HL-60 (cell line): ENCODE results near the gene ALG1L2.
"Not testable (repeated sequence)": the region's sequence is repeated elsewhere in the genome, so short reads cannot be mapped to it uniquely, and the experiment has no call there.

ENCODE experiments used
- DNase-seq, 2 experiments: peaks; one replicate each; pipeline ENCODE4 v3.0.0-alpha.2; 2010 to 2020; ENCODE audit warnings: low read depth in 1 of 2, low spot score in 1 of 2
- H3K27ac ChIP-seq: fragments of 250-450 bp; sonication (Bioruptor Pico); replicated peaks from 2 replicates; pipeline ENCODE4 v1.5.1; 2020; ENCODE audit warnings: mild to moderate bottlenecking, moderate library complexity
- H3K27me3 ChIP-seq: fragments of 250-450 bp; sonication (Bioruptor Pico); 2 replicates; pipeline ENCODE4 v1.5.1; 2021; ENCODE audit warnings: mild to moderate bottlenecking, moderate library complexity; ENCODE audit not compliant: insufficient read depth, poor library complexity, severe bottlenecking
- H3K4me3 ChIP-seq: replicated peaks from 2 replicates; pipeline ENCODE4 v1.5.1; 2011; ENCODE audit warnings: mild to moderate bottlenecking, control low read depth, low read length; ENCODE audit not compliant: insufficient read depth
- CTCF ChIP-seq: IDR thresholded peaks from one replicate; pipeline ENCODE4 v1.5.1; 2011; ENCODE audit warnings: low read length, control low read depth, inconsistent platforms; ENCODE audit not compliant: insufficient read depth
- GABPA ChIP-seq: IDR thresholded peaks from 2 replicates; pipeline ENCODE4 v1.6.1; 2012; ENCODE audit warnings: low read depth
- POLR2AphosphoS5 ChIP-seq: IDR thresholded peaks from 2 replicates; pipeline ENCODE4 v1.6.1; 2012; ENCODE audit warnings: low read depth
- REST ChIP-seq: IDR thresholded peaks from 2 replicates; pipeline ENCODE4 v1.6.1; 2012; ENCODE audit warnings: low read depth; ENCODE audit not compliant: insufficient replicate concordance
- SPI1 ChIP-seq: IDR thresholded peaks from 2 replicates; pipeline ENCODE4 v1.6.1; 2012; ENCODE audit warnings: low read depth, mild to moderate bottlenecking, borderline replicate concordance

The ALG1L2 gene

GRCh38 chr3:130048726-130049125, 32.9 kb upstream of the ALG1L2 start:
- Histone ChIP-seq H3K4me3 (no peak overlapping the region), H3K27me3 (no peaks in the 10 kb centered on the region), H3K27ac (no peak overlapping the region)
- no peak for DNase-seq
- TF ChIP-seq POLR2AphosphoS5 (no peak), CTCF (no peak), SPI1 (no peak), GABPA (no peak), REST (no peak)

GRCh38 chr3:130052366-130052765, 29.3 kb upstream of the ALG1L2 start:
- DNase-seq, H3K27ac ChIP-seq, H3K4me3 ChIP-seq, H3K27me3 ChIP-seq: not testable (repeated sequence)

GRCh38 chr3:130052965-130053364, 28.7 kb upstream of the ALG1L2 start:
- not testable (repeated sequence) for H3K4me3 ChIP-seq, DNase-seq, H3K27me3 ChIP-seq, H3K27ac ChIP-seq

GRCh38 chr3:130057536-130058266, 23.9 kb upstream of the ALG1L2 start:
- H3K4me3 ChIP-seq, DNase-seq, H3K27ac ChIP-seq: not testable (repeated sequence)

GRCh38 chr3:130058267-130058657, 23.4 kb upstream of the ALG1L2 start:
- DNase-seq, H3K4me3 ChIP-seq, H3K27ac ChIP-seq, H3K27me3 ChIP-seq: not testable (repeated sequence)

More at GRCh38 chr3:130057536-130058266, 23.9 kb upstream of the ALG1L2 start:
- H3K27me3 ChIP-seq = not testable (repeated sequence)
- TF ChIP-seq SPI1 = peak; percentile 25; the same call in 1 of the 2 replicates

- not testable (repeated sequence) for H3K27me3 ChIP-seq, H3K27ac ChIP-seq, DNase-seq, H3K4me3 ChIP-seq
These were observed 22.9 kb upstream of the ALG1L2 start for GRCh38 chr3:130058716-130059115.

GRCh38 chr3:130059162-130059561, 22.5 kb upstream of the ALG1L2 start:
- DNase-seq, H3K27me3 ChIP-seq, H3K4me3 ChIP-seq, H3K27ac ChIP-seq: not testable (repeated sequence)

GRCh38 chr3:130073582-130073981, 8.0 kb upstream of the ALG1L2 start:
- no peak for DNase-seq
- no peak for TF ChIP-seq SPI1
- TF ChIP-seq GABPA = no peak
- TF ChIP-seq REST = no peak
- Histone ChIP-seq H3K27me3 (no peaks in the 10 kb centered on the region), H3K27ac (no peak overlapping the region), H3K4me3 (no peak overlapping the region)
